ENCODE measurements around the gene KRT83.

The KRT83 gene

DNA sequence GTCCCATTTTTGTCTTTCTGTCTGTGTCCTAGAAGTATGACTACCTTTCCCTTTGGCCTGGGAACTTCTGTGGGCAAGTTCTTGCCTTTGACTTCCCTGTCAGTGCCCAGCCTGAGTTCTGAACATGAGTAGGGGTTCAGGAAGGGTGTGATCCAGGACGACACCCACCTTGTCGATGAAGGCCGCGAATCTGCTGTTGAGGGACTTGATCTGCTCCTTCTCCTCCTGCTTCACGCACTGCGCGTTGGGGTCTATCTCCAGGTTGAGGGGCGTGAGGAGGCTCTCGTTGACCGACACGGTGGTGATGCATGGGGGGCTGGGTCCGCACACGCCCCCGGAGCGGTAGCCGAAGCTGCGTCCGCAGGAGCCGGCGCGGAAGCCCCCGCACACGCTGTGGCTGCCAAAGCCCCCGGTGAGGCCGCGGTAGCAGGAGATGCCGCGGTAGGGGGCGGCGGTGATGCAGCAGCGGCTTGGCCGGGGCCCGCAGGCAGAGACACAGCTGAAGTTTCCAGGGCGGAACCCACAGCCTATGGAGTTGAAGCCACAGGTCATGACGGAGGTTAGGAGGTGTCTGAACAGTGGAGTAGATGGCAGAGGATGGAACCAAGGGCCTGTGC is at the start of gene KRT83:
Gene KRT83 (minus strand): TSS at position 615 of the 617 bp plus-strand sequence. CDS start 63 bp downstream, at position 552.
- DNase-seq, result no peak

GRCh38 chr12:52369809-52370208 is 48.6 kb upstream of the KRT83 start:
- DNase-seq, result no peak

DNA sequence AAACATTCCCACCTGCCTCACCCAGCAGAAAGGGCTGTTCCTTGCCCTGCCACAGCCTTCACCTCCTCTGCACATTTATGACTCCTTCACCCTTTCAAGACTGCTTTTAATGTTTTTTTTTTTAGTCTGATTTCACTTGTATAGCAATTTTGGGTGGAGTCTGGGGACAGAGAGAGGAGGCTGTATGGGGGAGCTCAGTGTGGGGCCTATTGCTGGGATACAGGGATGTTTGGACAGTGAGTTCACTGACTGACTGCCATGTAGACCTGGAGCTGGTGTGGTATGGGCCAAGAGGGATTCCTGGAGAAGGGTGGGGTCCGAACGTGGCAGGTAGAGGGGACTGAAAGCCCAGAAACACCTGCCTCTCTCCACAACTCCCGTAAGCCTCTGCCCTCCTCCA is 48.0 kb upstream of the KRT83 start:
- DNase-seq, result no peak

- DNase-seq, result no peak
Observed at GRCh38 chr12:52368508-52368907, 47.3 kb upstream of the KRT83 start.

GRCh38 chr12:52367876-52368275 is 46.7 kb upstream of the KRT83 start:
- no peak for DNase-seq

GRCh38 chr12:52366738-52367485 is 45.7 kb upstream of the KRT83 start, which contains the start of gene KRT85:
TSS of gene KRT85 (minus strand) at chr12:52367481. CDS start at chr12:52367405, 76 bp downstream.
- no peak for DNase-seq

DNA sequence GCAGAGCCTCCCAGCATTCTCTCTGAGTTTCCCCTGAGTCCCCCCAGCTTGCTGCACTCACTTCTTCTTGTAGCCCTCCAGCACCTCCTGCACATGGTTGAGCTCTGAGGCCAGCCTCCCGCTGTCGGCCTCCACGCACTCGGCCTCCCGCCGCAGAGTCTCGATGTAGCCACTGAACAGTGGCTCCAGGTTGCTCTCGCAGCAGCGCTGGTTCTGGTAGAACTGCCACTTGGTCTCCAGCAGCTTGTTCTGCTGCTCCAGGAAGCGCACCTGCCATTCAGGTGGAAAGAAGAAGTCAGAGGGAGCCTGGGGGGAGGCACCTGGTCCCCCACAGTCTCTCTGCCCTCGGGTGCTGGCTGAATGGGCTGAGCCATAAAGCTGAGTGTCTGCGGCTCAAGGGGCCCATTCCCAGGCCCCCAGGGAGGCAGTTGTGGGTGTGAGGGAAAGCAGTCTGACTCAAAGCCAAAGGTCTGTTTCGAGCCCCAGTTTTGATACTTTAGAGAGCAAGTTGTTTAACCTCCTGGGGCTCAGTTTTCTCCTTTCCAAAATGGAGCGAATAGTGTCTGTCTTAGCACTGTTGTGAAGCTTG is 43.8 kb upstream of the KRT83 start:
- no peak for DNase-seq

DNA sequence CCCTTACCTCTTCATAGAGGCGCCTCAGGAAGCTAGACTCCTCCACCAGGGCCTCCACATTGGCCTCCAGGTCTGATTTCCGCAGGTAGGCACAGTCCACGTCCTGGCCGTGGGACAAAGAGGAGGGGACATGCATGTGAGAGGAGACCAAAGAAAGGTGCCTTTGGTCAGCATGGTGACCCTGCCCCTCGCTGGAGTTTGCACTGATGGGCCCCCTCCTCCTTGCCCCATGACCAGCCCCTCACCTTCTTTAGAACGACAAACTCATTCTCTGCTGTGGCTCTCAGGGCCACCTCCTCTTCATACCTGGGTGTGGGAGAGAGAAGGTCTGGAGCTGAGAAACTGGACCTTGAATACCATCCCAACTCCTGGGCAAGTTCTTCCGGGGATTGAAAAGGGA is 42.9 kb upstream of the KRT83 start:
- DNase-seq, result no peak

GRCh38 chr12:52363111-52363679 is 42.0 kb upstream of the KRT83 start:
- DNase-seq, result no peak

GRCh38 chr12:52362118-52362726 is 41.0 kb upstream of the KRT83 start:
- no peak for DNase-seq

DNA sequence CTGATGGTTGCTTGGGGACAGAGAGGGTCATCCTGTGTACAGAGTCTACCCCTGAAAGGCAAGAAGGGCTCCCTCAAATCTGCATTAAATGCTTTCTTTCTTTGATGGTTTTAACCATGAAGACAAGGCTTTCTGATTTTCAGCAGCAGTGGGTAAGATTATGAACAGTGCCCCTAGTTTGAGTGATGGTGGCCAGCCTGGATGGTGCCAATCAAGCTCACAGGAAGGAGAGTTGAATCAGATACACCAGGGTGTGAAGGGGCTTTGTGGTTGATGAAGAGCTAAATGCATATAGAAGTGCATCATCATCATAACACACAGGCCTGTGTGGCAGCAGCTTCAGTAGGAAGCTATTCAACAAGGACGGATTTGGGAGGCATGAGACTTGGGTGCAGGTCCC is 40.4 kb upstream of the KRT83 start:
- no peak for DNase-seq

- no peak for DNase-seq
Observed at GRCh38 chr12:52360663-52361271, 39.6 kb upstream of the KRT83 start.

GRCh38 chr12:52360106-52360662 is 39.0 kb upstream of the KRT83 start:
- no peak for DNase-seq

DNA sequence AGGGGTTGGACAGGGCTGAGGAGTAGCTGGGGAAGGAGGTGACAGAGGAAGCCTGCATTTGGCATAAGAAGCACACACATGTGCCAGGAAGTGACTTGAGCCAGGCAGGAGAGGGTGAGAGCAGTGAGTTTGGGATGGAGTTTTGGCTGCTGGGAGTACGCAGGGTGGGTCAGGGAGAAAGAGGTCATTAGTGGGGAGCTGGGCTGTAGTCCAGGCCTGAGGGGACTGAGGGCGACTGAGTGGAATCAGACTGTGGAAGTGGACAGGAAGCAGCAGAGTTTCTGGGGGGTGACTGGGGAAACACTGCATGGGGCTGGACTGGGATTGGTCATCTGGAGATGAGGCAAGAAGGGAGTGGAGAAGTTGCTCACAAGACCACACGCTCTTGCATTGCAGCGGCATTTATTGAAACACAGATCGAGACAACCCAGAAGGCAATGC is 38.4 kb upstream of the KRT83 start:
- no peak for DNase-seq

GRCh38 chr12:52358575-52359350 is 37.6 kb upstream of the KRT83 start:
- no peak for DNase-seq

- no peak for DNase-seq
Observed at GRCh38 chr12:52356762-52357580, 35.8 kb upstream of the KRT83 start.

GRCh38 chr12:52356031-52356761 is 35.0 kb upstream of the KRT83 start:
- no peak for DNase-seq

GRCh38 chr12:52355176-52355575 is 34.0 kb upstream of the KRT83 start:
- DNase-seq, result no peak

- no peak for DNase-seq
Observed at GRCh38 chr12:52354200-52354599, 33.0 kb upstream of the KRT83 start.

- no peak for DNase-seq
Observed at GRCh38 chr12:52353766-52354165, 32.6 kb upstream of the KRT83 start.
